Measurements from ENCODE around the gene BTAF1.

Gene BTAF1

GRCh38 chr10:91923371-91924211 lies at the start of gene BTAF1:
TSS of gene BTAF1 (plus strand) at chr10:91923770. CDS start at chr10:91924077, 307 bp downstream.
- no peak for TF ChIP-seq CTCF (IDR thresholded peaks at IDR 0.05; ENCODE audit: low read depth, low read length)
- DNase-seq (ENCODE audit: extremely low read depth, low read depth): peak; percentile 81

- DNase-seq (ENCODE audit: extremely low read depth, low read depth): no peak
- TF ChIP-seq CTCF (IDR thresholded peaks at IDR 0.05; ENCODE audit: low read depth, low read length): no peak
Measured at GRCh38 chr10:91875156-91875555, 48.4 kb upstream of the BTAF1 start.

- TF ChIP-seq CTCF (IDR thresholded peaks at IDR 0.05; ENCODE audit: low read depth, low read length): no peak
- no peak for DNase-seq (ENCODE audit: extremely low read depth, low read depth)
Measured at GRCh38 chr10:91875779-91876178, 47.8 kb upstream of the BTAF1 start.

GRCh38 chr10:91879515-91880170 lies 43.9 kb upstream of the BTAF1 start:
- no peak for DNase-seq (ENCODE audit: extremely low read depth, low read depth)
- TF ChIP-seq CTCF (IDR thresholded peaks at IDR 0.05; ENCODE audit: low read depth, low read length): no peak

GRCh38 chr10:91880310-91880709 lies 43.3 kb upstream of the BTAF1 start:
- no peak for TF ChIP-seq CTCF (IDR thresholded peaks at IDR 0.05; ENCODE audit: low read depth, low read length)
- no peak for DNase-seq (ENCODE audit: extremely low read depth, low read depth)

GRCh38 chr10:91883549-91884444 lies 39.8 kb upstream of the BTAF1 start:
- TF ChIP-seq CTCF (IDR thresholded peaks at IDR 0.05; ENCODE audit: low read depth, low read length): no peak
- DNase-seq (ENCODE audit: extremely low read depth, low read depth): no peak
